Fibroblast of the aortic adventitia (primary cell): ENCODE measurements around the gene SHOX. TPM values are rescaled to one million over a fixed set of nuclear protein-coding genes. Genes with fewer than 3 reads are reported as not detected.

Experiments
- DNase-seq: peaks from one replicate; pipeline ENCODE4 v3.0.0-alpha.2; 2010; ENCODE audit warnings: low read depth
- H3K4me3 ChIP-seq: 2 replicates; pipeline ENCODE4 v1.5.1; 2011; ENCODE audit warnings: low read depth, mild to moderate bottlenecking, control low read depth, low read length, moderate library complexity
- CTCF ChIP-seq: IDR thresholded peaks from 2 replicates; pipeline ENCODE4 v1.5.1; 2011; ENCODE audit warnings: mild to moderate bottlenecking, low read length, control low read depth, inconsistent platforms; ENCODE audit not compliant: insufficient read depth
- total RNA-seq: library from RNA; depleted of rRNA; stranded (reverse); fragments of >200 nt; gene quantifications from 2 replicates; pipeline ENCODE4 v1.2.3, GENCODE V29; 2012; ENCODE audit warnings: low replicate concordance

Gene SHOX
- total RNA-seq, 1 donor = not detected

- no peak overlapping the region for H3K4me3 ChIP-seq
- DNase-seq = no peak
- no peak for TF ChIP-seq CTCF
Measured at GRCh38 chrX:631802-632365, 1.3 kb downstream of the SHOX start.

GRCh38 chrX:632366-633042, 1.9 kb downstream of the SHOX start:
- DNase-seq = no peak
- H3K4me3 ChIP-seq = no peak overlapping the region
- TF ChIP-seq CTCF = no peak

- no peak overlapping the region for H3K4me3 ChIP-seq
- DNase-seq = no peak
- TF ChIP-seq CTCF = no peak
Measured at GRCh38 chrX:633043-633984, 2.7 kb downstream of the SHOX start.

GRCh38 chrX:633985-634958, 3.7 kb downstream of the SHOX start:
- no peak for TF ChIP-seq CTCF
- no peak for DNase-seq
- H3K4me3 ChIP-seq = no peak overlapping the region

GRCh38 chrX:635428-636090, 5.0 kb downstream of the SHOX start:
- no peak for DNase-seq
- no peak for TF ChIP-seq CTCF
- no peak overlapping the region for H3K4me3 ChIP-seq
